H9 (cell line): ENCODE results near the gene DBNDD1. TPM values are rescaled to one million over a fixed set of nuclear protein-coding genes. Genes with fewer than 3 reads are reported as not detected.

Experiments used
- DNase-seq: peaks from one replicate; pipeline ENCODE4 v3.0.0-alpha.2; 2017
- H2AFZ ChIP-seq: one replicate; pipeline ENCODE4 v1.6.1; 2013; ENCODE audit warnings: mild to moderate bottlenecking, low read length, control low read depth, moderate library complexity
- H2AK5ac ChIP-seq: 2 replicates; pipeline ENCODE4 v1.6.1; 2013; ENCODE audit warnings: low read length, control low read depth, mixed read lengths; ENCODE audit not compliant: insufficient read length
- H2BK120ac ChIP-seq: one replicate; pipeline ENCODE4 v1.6.1; 2013; ENCODE audit warnings: low read depth, mild to moderate bottlenecking, low read length, control low read depth, inconsistent platforms; ENCODE audit not compliant: poor library complexity, severe bottlenecking
- H2BK12ac ChIP-seq: 2 replicates; pipeline ENCODE4 v1.6.1; 2013; ENCODE audit warnings: low read length, control low read depth, mixed read lengths, low read depth; ENCODE audit not compliant: insufficient read length
- H2BK15ac ChIP-seq: 2 replicates; pipeline ENCODE4 v1.6.1; 2013; ENCODE audit warnings: low read depth, low read length, control low read depth
- H2BK20ac ChIP-seq: one replicate; pipeline ENCODE4 v1.6.1; 2013; ENCODE audit warnings: low read depth, mild to moderate bottlenecking, low read length, control low read depth, inconsistent platforms; ENCODE audit not compliant: poor library complexity, severe bottlenecking
- H2BK5ac ChIP-seq: 2 replicates; pipeline ENCODE4 v1.6.1; 2013; ENCODE audit warnings: low read length, control low read depth, mixed read lengths; ENCODE audit not compliant: insufficient read length
- H3K14ac ChIP-seq: 2 replicates; pipeline ENCODE4 v1.6.1; 2013; ENCODE audit warnings: low read length, control low read depth; ENCODE audit not compliant: insufficient read depth
- H3K18ac ChIP-seq: 2 replicates; pipeline ENCODE4 v1.6.1; 2013; ENCODE audit warnings: low read depth, mild to moderate bottlenecking, mixed read lengths, low read length, control low read depth; ENCODE audit not compliant: insufficient read length
- H3K23ac ChIP-seq: 2 replicates; pipeline ENCODE4 v1.6.1; 2013; ENCODE audit warnings: low read length, control low read depth, mixed read lengths, low read depth; ENCODE audit not compliant: insufficient read length
- H3K23me2 ChIP-seq: 2 replicates; pipeline ENCODE4 v1.6.1; 2013; ENCODE audit warnings: low read depth, mild to moderate bottlenecking, mixed read lengths, low read length, control low read depth; ENCODE audit not compliant: insufficient read length, poor library complexity, severe bottlenecking
- H3K27ac ChIP-seq: 2 replicates; pipeline ENCODE4 v1.5.1; 2013; ENCODE audit warnings: low read length, control low read depth, mixed read lengths, low read depth; ENCODE audit not compliant: insufficient read length
- H3K27me3 ChIP-seq: 2 replicates; pipeline ENCODE4 v1.6.1; 2013; ENCODE audit warnings: low read length, control low read depth, inconsistent platforms; ENCODE audit not compliant: insufficient read depth
- H3K4ac ChIP-seq: 2 replicates; pipeline ENCODE4 v1.6.1; 2013; ENCODE audit warnings: low read depth, mild to moderate bottlenecking, control low read depth, inconsistent platforms, low read length, moderate library complexity
- H3K4me1 ChIP-seq: 2 replicates; pipeline ENCODE4 v1.6.1; 2013; ENCODE audit warnings: low read length, control low read depth, inconsistent platforms; ENCODE audit not compliant: insufficient read depth
- H3K4me2 ChIP-seq: 2 replicates; pipeline ENCODE4 v1.6.1; 2013; ENCODE audit warnings: low read length, control low read depth, mixed read lengths; ENCODE audit not compliant: insufficient read length, insufficient read depth
- H3K56ac ChIP-seq: 2 replicates; pipeline ENCODE4 v1.6.1; 2013; ENCODE audit warnings: low read depth, mild to moderate bottlenecking, mixed read lengths, low read length, control low read depth; ENCODE audit not compliant: insufficient read length
- H3K79me1 ChIP-seq: 2 replicates; pipeline ENCODE4 v1.6.1; 2013; ENCODE audit warnings: low read depth, mild to moderate bottlenecking, moderate library complexity, low read length, control low read depth, inconsistent platforms; ENCODE audit not compliant: insufficient read depth, poor library complexity, severe bottlenecking
- H3K79me2 ChIP-seq: 2 replicates; pipeline ENCODE4 v1.6.1; 2013; ENCODE audit warnings: low read length, control low read depth, inconsistent platforms; ENCODE audit not compliant: insufficient read depth
- H3K9ac ChIP-seq: 2 replicates; pipeline ENCODE4 v1.6.1; 2013; ENCODE audit warnings: low read length, control low read depth, mixed read lengths; ENCODE audit not compliant: insufficient read length; ENCODE audit errors: extremely low read depth
- H3K9me3 ChIP-seq: one replicate; pipeline ENCODE4 v1.6.1; 2013; ENCODE audit warnings: low read depth, low read length, inconsistent platforms; ENCODE audit not compliant: control insufficient read depth
- H3T11ph ChIP-seq: one replicate; pipeline ENCODE4 v1.6.1; 2013; ENCODE audit warnings: mild to moderate bottlenecking, low read length, control low read depth, inconsistent platforms
- H4K20me1 ChIP-seq: one replicate; pipeline ENCODE4 v1.6.1; 2013; ENCODE audit not compliant: control insufficient read depth, insufficient read length, insufficient read depth
- H4K5ac ChIP-seq: 2 replicates; pipeline ENCODE4 v1.6.1; 2013; ENCODE audit warnings: low read depth, mild to moderate bottlenecking, mixed read lengths, low read length, control low read depth; ENCODE audit not compliant: insufficient read length
- H4K8ac ChIP-seq: replicated peaks from 2 replicates; pipeline ENCODE4 v1.6.1; 2013; ENCODE audit warnings: low read length, control low read depth, mixed read lengths, low read depth; ENCODE audit not compliant: insufficient read length
- H4K91ac ChIP-seq: 2 replicates; pipeline ENCODE4 v1.6.1; 2013; ENCODE audit warnings: low read depth, mild to moderate bottlenecking, moderate library complexity, mixed read lengths, low read length, control low read depth; ENCODE audit not compliant: insufficient read length
- H3K27ac Mint-ChIP-seq, 3 experiments: 2 replicates in 2 of 3; 3 replicates in 1 of 3; pipeline ENCODE4 v1.8.0; 2020 to 2021; ENCODE audit warnings: mixed read lengths in 3 of 3, mild to moderate bottlenecking in 1 of 3, moderate library complexity in 1 of 3
- H3K27me3 Mint-ChIP-seq: 2 replicates; pipeline ENCODE4 v1.8.0; 2021; ENCODE audit warnings: low read depth, mild to moderate bottlenecking, moderate library complexity, mixed read lengths
- H3K36me3 Mint-ChIP-seq, 3 experiments: 2 replicates in 2 of 3; 3 replicates in 1 of 3; pipeline ENCODE4 v1.8.0; 2020 to 2021; ENCODE audit warnings: low read depth in 3 of 3, mixed read lengths in 3 of 3; ENCODE audit not compliant: insufficient read depth in 1 of 3
- H3K4me1 Mint-ChIP-seq, 2 experiments: 2 replicates each; pipeline ENCODE4 v1.8.0; 2020; ENCODE audit warnings: mixed read lengths in 2 of 2
- H3K4me3 Mint-ChIP-seq, 2 experiments: 2 replicates in 1 of 2; 3 replicates in 1 of 2; pipeline ENCODE4 v1.8.0; 2020 to 2021; ENCODE audit warnings: mild to moderate bottlenecking in 2 of 2, mixed read lengths in 2 of 2, moderate library complexity in 1 of 2
- H3K9me3 Mint-ChIP-seq, 2 experiments: 2 replicates in 1 of 2; 3 replicates in 1 of 2; pipeline ENCODE4 v1.8.0; 2020; ENCODE audit warnings: mild to moderate bottlenecking in 2 of 2, mixed read lengths in 2 of 2, moderate library complexity in 1 of 2
- WGBS: extraction: QIAGEN DNeasy Blood & Tissue Kit; methylation state at CpG from one replicate; pipeline ENCODE4 v1.1.7; 2013; ENCODE audit warnings: missing lambda C conversion rate, low lambda C conversion rate, mixed read lengths; ENCODE audit not compliant: insufficient read length; ENCODE audit errors: extremely low coverage; 5-methylcytosine and 5-hydroxymethylcytosine counted together
- total RNA-seq: library from RNA; stranded (reverse); gene quantifications from 2 replicates; pipeline ENCODE4 v1.2.1, GENCODE V29; 2021
- TF ChIP-seq, protein P1 (sequence below): fragments of 200-600 bp; sonication (generic); conservative IDR thresholded peaks from 3 replicates; pipeline ENCODE4 v1.8.0; 2021; ENCODE audit warnings: antibody characterized with exemption, mild to moderate bottlenecking

DBNDD1 gene
- total RNA-seq, 1 experiment from 2014 or later = 87.3 TPM

DNA sequence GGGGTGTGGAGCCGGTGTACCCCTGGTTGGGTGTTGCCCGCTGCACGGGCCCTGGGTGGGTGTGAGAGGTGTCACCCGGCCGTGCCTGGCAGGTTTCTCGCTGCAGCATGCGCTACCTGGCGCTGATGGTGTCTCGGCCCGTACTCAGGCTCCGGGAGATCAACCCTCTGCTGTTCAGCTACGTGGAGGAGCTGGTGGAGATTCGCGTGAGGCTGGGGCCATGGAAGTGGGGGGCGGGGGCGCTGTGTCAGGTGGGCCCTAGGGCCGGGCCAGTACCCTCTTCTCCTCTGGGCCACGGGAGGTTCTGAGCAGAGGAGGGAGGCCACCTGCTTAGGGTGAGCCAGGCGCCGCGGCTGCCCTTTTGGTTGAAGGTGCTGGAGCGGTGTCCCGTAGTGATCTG is 57.3 kb downstream of the DBNDD1 start:
- Histone ChIP-seq H3K4me2 (no peak overlapping the region), H2AK5ac (no peak overlapping the region), H2BK12ac (no peak overlapping the region), H3K27ac (no peak overlapping the region), H4K8ac (no peak overlapping the region), H2BK120ac (no peak overlapping the region), H4K5ac (no peak overlapping the region), H2BK15ac (no peak overlapping the region), H3K79me1 (no peaks in the 10 kb centered on the region), H3K9me3 (no peaks in the 10 kb centered on the region), H2BK5ac (no peak overlapping the region), H3K9ac (no peak overlapping the region), H3K4ac (no peak overlapping the region), H3K23me2 (no peaks in the 10 kb centered on the region), H4K91ac (no peak overlapping the region), H4K20me1 (no peaks in the 10 kb centered on the region), H3K14ac (no peak overlapping the region), H2AFZ (no peak overlapping the region), H3K79me2 (no peaks in the 10 kb centered on the region), H3K18ac (no peak overlapping the region), H3K23ac (no peak overlapping the region), H2BK20ac (no peak overlapping the region), H3K4me1 (no peaks in the 10 kb centered on the region), H3T11ph (no peak overlapping the region), H3K27me3 (no peaks in the 10 kb centered on the region), H3K56ac (no peak overlapping the region)
- TF ChIP-seq, protein P1, sequence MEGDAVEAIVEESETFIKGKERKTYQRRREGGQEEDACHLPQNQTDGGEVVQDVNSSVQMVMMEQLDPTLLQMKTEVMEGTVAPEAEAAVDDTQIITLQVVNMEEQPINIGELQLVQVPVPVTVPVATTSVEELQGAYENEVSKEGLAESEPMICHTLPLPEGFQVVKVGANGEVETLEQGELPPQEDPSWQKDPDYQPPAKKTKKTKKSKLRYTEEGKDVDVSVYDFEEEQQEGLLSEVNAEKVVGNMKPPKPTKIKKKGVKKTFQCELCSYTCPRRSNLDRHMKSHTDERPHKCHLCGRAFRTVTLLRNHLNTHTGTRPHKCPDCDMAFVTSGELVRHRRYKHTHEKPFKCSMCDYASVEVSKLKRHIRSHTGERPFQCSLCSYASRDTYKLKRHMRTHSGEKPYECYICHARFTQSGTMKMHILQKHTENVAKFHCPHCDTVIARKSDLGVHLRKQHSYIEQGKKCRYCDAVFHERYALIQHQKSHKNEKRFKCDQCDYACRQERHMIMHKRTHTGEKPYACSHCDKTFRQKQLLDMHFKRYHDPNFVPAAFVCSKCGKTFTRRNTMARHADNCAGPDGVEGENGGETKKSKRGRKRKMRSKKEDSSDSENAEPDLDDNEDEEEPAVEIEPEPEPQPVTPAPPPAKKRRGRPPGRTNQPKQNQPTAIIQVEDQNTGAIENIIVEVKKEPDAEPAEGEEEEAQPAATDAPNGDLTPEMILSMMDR = no peak
- DNase-seq = no peak
- H3K27me3 Mint-ChIP-seq = no peaks in the 10 kb centered on the region
- H3K4me3 Mint-ChIP-seq = no peak overlapping the region
- no CpG with 5 or more reads among the region's 23 CpGs for WGBS
- H3K9me3 Mint-ChIP-seq = no peaks in the 10 kb centered on the region; a peak in 1 of 5 replicates
- H3K4me1 Mint-ChIP-seq = peaks cover 3 to 4% of the 10 kb centered on the region in 2 experiments; a peak in 3 of 4 replicates
- H3K27ac Mint-ChIP-seq = no peak overlapping the region
- peaks cover 11 to 42% (median 30%) of the 10 kb centered on the region in 3 experiments for H3K36me3 Mint-ChIP-seq
